CD14-positive monocyte (primary cell): Measurements from ENCODE around the gene CPEB1. TPM values are rescaled to one million over a fixed set of nuclear protein-coding genes. Genes with fewer than 3 reads are reported as not detected.
A peak's percentile ranks its signal among the peaks of the same experiment; 100 is the strongest.

Experiments
- DNase-seq, 3 donors: peaks; one replicate each; pipeline ENCODE4 v3.0.0-alpha.2; 2011 to 2022
- H2AFZ ChIP-seq: 2 replicates; pipeline ENCODE4 v1.6.0; 2012; ENCODE audit warnings: mild to moderate bottlenecking, low read depth, low read length, inconsistent platforms; ENCODE audit not compliant: insufficient read depth, poor library complexity, severe bottlenecking
- H3K27ac ChIP-seq, 2 donors: 1 replicate in 1 of 2; 2 replicates in 1 of 2; pipeline ENCODE4 v1.5.1; 2012 to 2013; ENCODE audit warnings: low read length in 2 of 2, control low read depth in 1 of 2, inconsistent platforms in 1 of 2, low read depth in 1 of 2, mild to moderate bottlenecking in 1 of 2
- H3K27me3 ChIP-seq, 2 donors: one replicate each; pipeline versions ENCODE4 v1.6.0 to v1.6.1; 2011 to 2013; ENCODE audit warnings: low read length in 2 of 2; ENCODE audit not compliant: control insufficient read depth in 2 of 2, insufficient read depth in 2 of 2
- H3K36me3 ChIP-seq, 2 donors: replicated peaks in 1 of 2; 1 replicate in 1 of 2; 2 replicates in 1 of 2; pipeline versions ENCODE4 v1.5.1 to v1.6.1; 2012 to 2013; ENCODE audit warnings: low read length in 2 of 2, control low read depth in 1 of 2, inconsistent platforms in 1 of 2, mild to moderate bottlenecking in 1 of 2; ENCODE audit not compliant: insufficient read depth in 2 of 2, control insufficient read depth in 1 of 2
- H3K4me1 ChIP-seq, 2 donors: 1 replicate in 1 of 2; 2 replicates in 1 of 2; pipeline versions ENCODE4 v1.5.1 to v1.6.1; 2012 to 2013; ENCODE audit warnings: low read length in 2 of 2, control low read depth in 1 of 2, inconsistent platforms in 1 of 2, mild to moderate bottlenecking in 1 of 2, moderate library complexity in 1 of 2; ENCODE audit not compliant: insufficient read depth in 2 of 2, control insufficient read depth in 1 of 2
- H3K4me2 ChIP-seq: replicated peaks from 2 replicates; pipeline ENCODE3; 2012; ENCODE audit warnings: low read length, moderate library complexity, mild to moderate bottlenecking; ENCODE audit not compliant: poor library complexity, severe bottlenecking; ENCODE audit errors: extremely low read depth
- H3K4me3 ChIP-seq, 3 experiments: fragments of 200-600 bp in 1 of 3; sonication (generic) in 1 of 3; replicated peaks in 1 of 3; 1 replicate in 2 of 3; 2 replicates in 1 of 3; pipeline ENCODE4 v1.5.1; 2011 to 2013; ENCODE audit warnings: low read length in 3 of 3, mild to moderate bottlenecking in 3 of 3, control low read depth in 2 of 3, low read depth in 2 of 3, inconsistent platforms in 1 of 3, moderate library complexity in 1 of 3
- H3K79me2 ChIP-seq: 2 replicates; pipeline ENCODE4 v1.6.0; 2012; ENCODE audit warnings: mild to moderate bottlenecking, control low read depth, inconsistent platforms, low read length, moderate library complexity; ENCODE audit not compliant: insufficient read depth
- H3K9ac ChIP-seq: 2 replicates; pipeline ENCODE4 v1.6.0; 2017; ENCODE audit warnings: low read length, mild to moderate bottlenecking; ENCODE audit not compliant: insufficient read depth, poor library complexity, severe bottlenecking
- H3K9me3 ChIP-seq, 2 donors: replicated peaks in 1 of 2; 1 replicate in 1 of 2; 2 replicates in 1 of 2; pipeline versions ENCODE4 v1.5.1 to v1.6.1; 2012 to 2013; ENCODE audit warnings: low read length in 2 of 2, control low read depth in 1 of 2; ENCODE audit not compliant: control insufficient read depth in 1 of 2, insufficient read depth in 1 of 2
- H4K20me1 ChIP-seq: 2 replicates; pipeline ENCODE4 v1.6.0; 2012; ENCODE audit warnings: mild to moderate bottlenecking, low read length, control low read depth, moderate library complexity; ENCODE audit not compliant: insufficient read depth
- H3K27ac Mint-ChIP-seq, 7 donors: one replicate each; pipeline ENCODE4 v1.8.0; 2020; ENCODE audit warnings: mild to moderate bottlenecking in 7 of 7, mixed read lengths in 7 of 7, moderate library complexity in 6 of 7, inconsistent platforms in 2 of 7
- H3K27me3 Mint-ChIP-seq, 3 donors: one replicate each; pipeline ENCODE4 v1.8.0; 2021 to 2022; ENCODE audit warnings: low read depth in 3 of 3, mild to moderate bottlenecking in 3 of 3, mixed read lengths in 3 of 3, moderate library complexity in 3 of 3, inconsistent platforms in 1 of 3
- H3K36me3 Mint-ChIP-seq, 2 donors: one replicate each; pipeline ENCODE4 v1.8.0; 2020; ENCODE audit warnings: mixed read lengths in 2 of 2, inconsistent platforms in 1 of 2, mild to moderate bottlenecking in 1 of 2
- H3K4me1 Mint-ChIP-seq: one replicate; pipeline ENCODE4 v1.8.0; 2020; ENCODE audit warnings: mild to moderate bottlenecking, mixed read lengths
- H3K4me3 Mint-ChIP-seq, 2 donors: one replicate each; pipeline ENCODE4 v1.8.0; 2020; ENCODE audit warnings: mild to moderate bottlenecking in 2 of 2, mixed read lengths in 2 of 2, moderate library complexity in 1 of 2
- H3K9me3 Mint-ChIP-seq, 7 donors: one replicate each; pipeline ENCODE4 v1.8.0; 2020 to 2022; ENCODE audit warnings: mixed read lengths in 7 of 7, mild to moderate bottlenecking in 6 of 7, moderate library complexity in 6 of 7, inconsistent platforms in 2 of 7
- WGBS: methylation state at CpG from one replicate; pipeline ENCODE4 v1.1.5; 2013; ENCODE audit warnings: missing lambda C conversion rate; ENCODE audit not compliant: insufficient coverage; 5-methylcytosine and 5-hydroxymethylcytosine counted together
- intact Hi-C, 2 donors: fragments of 100-400 bp; cut with micrococcal nuclease; formaldehyde crosslinking; loops; one replicate each; pipeline versions ENCODE4 v1.15.0 to v1.15.1; 2023
- polyA plus RNA-seq, 3 donors: library from polyadenylated mRNA; depleted of rRNA in 1 of 3; unstranded in 2 of 3; stranded (reverse) in 1 of 3; fragments of 300-500 nt in 2 of 3; fragments of >200 nt in 1 of 3; fragmentation: Illumina TruSeq in 2 of 3; gene quantifications; 1 replicate in 2 of 3; 2 replicates in 1 of 3; pipeline ENCODE4 v1.2.3, GENCODE V29; 2012 to 2021
- TF ChIP-seq, protein P1 (sequence below): fragments of 200-600 bp; IDR thresholded peaks from one replicate; pipeline ENCODE4 v1.8.0; 2022; ENCODE audit warnings: antibody characterized with exemption, mild to moderate bottlenecking

CPEB1 gene
- polyA plus RNA-seq, 3 donors, result not detected

DNA sequence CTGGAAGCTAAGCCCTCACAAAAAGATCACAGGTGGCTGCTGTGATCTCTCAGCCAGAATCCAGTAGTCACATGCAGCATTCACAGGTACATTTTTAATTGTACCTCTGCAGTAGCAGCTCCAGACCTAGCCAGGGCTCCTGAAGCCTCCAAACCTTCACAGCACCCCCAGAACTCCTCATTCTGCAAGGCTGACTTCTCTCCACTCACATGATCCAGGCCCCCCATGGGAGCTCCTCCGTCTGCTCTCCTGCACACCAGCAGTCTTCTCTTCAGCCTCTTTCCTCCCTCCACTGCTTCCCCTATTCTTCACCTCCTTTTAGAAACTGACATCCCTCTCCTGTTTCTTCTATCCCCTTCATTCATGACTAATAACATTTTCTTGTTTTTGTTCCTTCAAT is 13.2 kb upstream of the CPEB1 start:
- H3K4me3 ChIP-seq, result no peak overlapping the region
- H3K27me3 ChIP-seq, result no peaks in the 10 kb centered on the region

DNA sequence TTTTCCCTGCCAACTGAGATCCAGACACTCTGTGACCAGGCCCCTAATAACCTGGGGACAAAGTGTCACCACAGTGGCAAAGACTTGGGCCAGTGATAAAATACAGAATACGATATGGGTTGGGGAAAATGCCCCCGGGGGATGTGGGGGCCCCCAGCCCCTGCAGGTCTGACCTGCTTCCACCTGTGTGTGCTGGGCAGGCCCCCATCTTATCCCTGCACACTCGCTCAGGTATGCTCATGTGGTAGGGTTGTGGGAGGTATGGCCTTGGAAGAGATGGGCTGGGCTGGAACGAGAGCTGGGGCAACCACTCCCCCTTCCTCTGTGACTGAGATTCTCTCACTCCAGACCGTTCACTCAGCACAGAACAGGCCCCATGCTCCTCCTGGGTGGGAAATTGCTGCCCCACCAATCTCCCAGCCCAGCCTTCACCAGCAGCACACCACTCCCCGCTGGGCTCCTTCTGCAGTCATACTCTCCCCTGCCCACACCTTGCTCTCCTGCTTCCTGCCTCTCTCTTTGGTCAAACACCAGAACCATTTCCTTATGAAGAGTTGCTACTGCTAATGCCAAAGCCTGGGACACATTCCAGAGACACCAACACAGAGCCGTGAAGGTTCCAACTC is 9.6 kb upstream of the CPEB1 start:
- Histone ChIP-seq H3K27ac (no peak overlapping the region), H3K79me2 (no peaks in the 10 kb centered on the region), H3K9me3 (no peaks in the 10 kb centered on the region), H4K20me1 (no peaks in the 10 kb centered on the region), H2AFZ (no peak overlapping the region), H3K4me2 (no peak overlapping the region), H3K4me3 (no peak overlapping the region), H3K27me3 (no peaks in the 10 kb centered on the region), H3K4me1 (no peaks in the 10 kb centered on the region), H3K9ac (no peak overlapping the region), H3K36me3 (no peaks in the 10 kb centered on the region)
- WGBS, result 83% methylated on average over 2 of the region's 7 CpGs
- no peaks in the 10 kb centered on the region for H3K36me3 Mint-ChIP-seq
- H3K9me3 Mint-ChIP-seq, result no peaks in the 10 kb centered on the region
- H3K27me3 Mint-ChIP-seq, result peaks cover 8 to 9% (median 9%) of the 10 kb centered on the region in 3 donors
- DNase-seq, result no peak
- H3K27ac Mint-ChIP-seq, result peak overlapping the region in 1 of 7 donors; percentile 11
- no peaks in the 10 kb centered on the region for H3K4me1 Mint-ChIP-seq
- H3K4me3 Mint-ChIP-seq, result no peak overlapping the region
- intact Hi-C loops, result no loop called here
- TF ChIP-seq, protein P1, sequence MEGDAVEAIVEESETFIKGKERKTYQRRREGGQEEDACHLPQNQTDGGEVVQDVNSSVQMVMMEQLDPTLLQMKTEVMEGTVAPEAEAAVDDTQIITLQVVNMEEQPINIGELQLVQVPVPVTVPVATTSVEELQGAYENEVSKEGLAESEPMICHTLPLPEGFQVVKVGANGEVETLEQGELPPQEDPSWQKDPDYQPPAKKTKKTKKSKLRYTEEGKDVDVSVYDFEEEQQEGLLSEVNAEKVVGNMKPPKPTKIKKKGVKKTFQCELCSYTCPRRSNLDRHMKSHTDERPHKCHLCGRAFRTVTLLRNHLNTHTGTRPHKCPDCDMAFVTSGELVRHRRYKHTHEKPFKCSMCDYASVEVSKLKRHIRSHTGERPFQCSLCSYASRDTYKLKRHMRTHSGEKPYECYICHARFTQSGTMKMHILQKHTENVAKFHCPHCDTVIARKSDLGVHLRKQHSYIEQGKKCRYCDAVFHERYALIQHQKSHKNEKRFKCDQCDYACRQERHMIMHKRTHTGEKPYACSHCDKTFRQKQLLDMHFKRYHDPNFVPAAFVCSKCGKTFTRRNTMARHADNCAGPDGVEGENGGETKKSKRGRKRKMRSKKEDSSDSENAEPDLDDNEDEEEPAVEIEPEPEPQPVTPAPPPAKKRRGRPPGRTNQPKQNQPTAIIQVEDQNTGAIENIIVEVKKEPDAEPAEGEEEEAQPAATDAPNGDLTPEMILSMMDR, result no peak

More for the DNA sequence above, 13.2 kb upstream of the CPEB1 start:
- Histone ChIP-seq H3K36me3 (no peaks in the 10 kb centered on the region), H3K27ac (no peak overlapping the region), H3K4me2 (no peak overlapping the region), H4K20me1 (no peaks in the 10 kb centered on the region), H3K4me1 (no peaks in the 10 kb centered on the region), H3K79me2 (no peaks in the 10 kb centered on the region), H3K9ac (no peak overlapping the region), H2AFZ (no peak overlapping the region), H3K9me3 (no peaks in the 10 kb centered on the region)
- Mint-ChIP-seq H3K4me3 (no peak overlapping the region), H3K36me3 (no peaks in the 10 kb centered on the region), H3K9me3 (no peaks in the 10 kb centered on the region), H3K4me1 (no peaks in the 10 kb centered on the region), H3K27ac (no peak overlapping the region), H3K27me3 (peaks cover 2 to 5% (median 5%) of the 10 kb centered on the region in 3 donors)
- no peak for DNase-seq
- TF ChIP-seq, protein P1, result no peak
- WGBS, result 100% methylated on average over 1 of the region's 1 CpG
- intact Hi-C loops, result no loop called here
